NCI-H774 (cell line): ENCODE data around the gene TFAP2A.

ENCODE experiments used
- DNase-seq: peaks from one replicate; lab custom pipeline; 2025; lab: John Stamatoyannopoulos, UW

The TFAP2A gene

GRCh38 chr6:10414756-10415616 lies at the start of gene TFAP2A:
TSS of gene TFAP2A (minus strand) at chr6:10415074. CDS start at chr6:10414991, 83 bp downstream.
- no peak for DNase-seq

- no peak for DNase-seq
These were observed 48.9 kb upstream of the TFAP2A start for GRCh38 chr6:10463491-10464481.

- DNase-seq = no peak
These were observed 48.2 kb upstream of the TFAP2A start for GRCh38 chr6:10463040-10463439.

GRCh38 chr6:10461850-10462249 lies 47.0 kb upstream of the TFAP2A start:
- DNase-seq = no peak

GRCh38 chr6:10460096-10460495 lies 45.2 kb upstream of the TFAP2A start:
- no peak for DNase-seq

- no peak for DNase-seq
These were observed 43.4 kb upstream of the TFAP2A start for GRCh38 chr6:10458287-10458686.

GRCh38 chr6:10453596-10453995 lies 38.7 kb upstream of the TFAP2A start:
- no peak for DNase-seq

- DNase-seq = no peak
These were observed 37.1 kb upstream of the TFAP2A start for GRCh38 chr6:10451828-10452509.

GRCh38 chr6:10451394-10451793 lies 36.5 kb upstream of the TFAP2A start:
- DNase-seq = no peak

- no peak for DNase-seq
These were observed 34.9 kb upstream of the TFAP2A start for GRCh38 chr6:10449751-10450150.

GRCh38 chr6:10448096-10448495 lies 33.2 kb upstream of the TFAP2A start:
- no peak for DNase-seq

- DNase-seq = no peak
These were observed 31.7 kb upstream of the TFAP2A start for GRCh38 chr6:10446548-10446947.

GRCh38 chr6:10441655-10442009 lies 26.8 kb upstream of the TFAP2A start:
- DNase-seq = no peak

- no peak for DNase-seq
These were observed 26.3 kb upstream of the TFAP2A start for GRCh38 chr6:10441004-10441654.

GRCh38 chr6:10437891-10438290 lies 23.0 kb upstream of the TFAP2A start:
- DNase-seq = no peak

GRCh38 chr6:10434235-10434634 lies 19.4 kb upstream of the TFAP2A start:
- no peak for DNase-seq

GRCh38 chr6:10433322-10433721 lies 18.4 kb upstream of the TFAP2A start:
- no peak for DNase-seq

- DNase-seq = no peak
These were observed 16.7 kb upstream of the TFAP2A start for GRCh38 chr6:10431423-10432164.

GRCh38 chr6:10429638-10430427 lies 15.0 kb upstream of the TFAP2A start:
- peak; percentile 32 for DNase-seq

- DNase-seq = no peak
These were observed 12.0 kb upstream of the TFAP2A start for GRCh38 chr6:10426781-10427279.
